ENCODE data around the gene TM4SF5.

GRCh38 chr17:4740584-4740983 lies 31.1 kb upstream of the TM4SF5 start:
- TF ChIP-seq, protein P1, sequence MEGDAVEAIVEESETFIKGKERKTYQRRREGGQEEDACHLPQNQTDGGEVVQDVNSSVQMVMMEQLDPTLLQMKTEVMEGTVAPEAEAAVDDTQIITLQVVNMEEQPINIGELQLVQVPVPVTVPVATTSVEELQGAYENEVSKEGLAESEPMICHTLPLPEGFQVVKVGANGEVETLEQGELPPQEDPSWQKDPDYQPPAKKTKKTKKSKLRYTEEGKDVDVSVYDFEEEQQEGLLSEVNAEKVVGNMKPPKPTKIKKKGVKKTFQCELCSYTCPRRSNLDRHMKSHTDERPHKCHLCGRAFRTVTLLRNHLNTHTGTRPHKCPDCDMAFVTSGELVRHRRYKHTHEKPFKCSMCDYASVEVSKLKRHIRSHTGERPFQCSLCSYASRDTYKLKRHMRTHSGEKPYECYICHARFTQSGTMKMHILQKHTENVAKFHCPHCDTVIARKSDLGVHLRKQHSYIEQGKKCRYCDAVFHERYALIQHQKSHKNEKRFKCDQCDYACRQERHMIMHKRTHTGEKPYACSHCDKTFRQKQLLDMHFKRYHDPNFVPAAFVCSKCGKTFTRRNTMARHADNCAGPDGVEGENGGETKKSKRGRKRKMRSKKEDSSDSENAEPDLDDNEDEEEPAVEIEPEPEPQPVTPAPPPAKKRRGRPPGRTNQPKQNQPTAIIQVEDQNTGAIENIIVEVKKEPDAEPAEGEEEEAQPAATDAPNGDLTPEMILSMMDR (IDR thresholded peaks at IDR 0.05; ENCODE audit: insufficient read depth, low read depth, low read length) = no peak
- TF ChIP-seq EZH2 (IDR thresholded peaks at IDR 0.05; ENCODE audit: insufficient read depth, low read length) = no peak

Measured in astrocyte (in vitro differentiated cells and primary cell).